OCI-M2 (cell line): Measurements from ENCODE around the gene NAV2.

Experiments
- DNase-seq: peaks from one replicate; lab custom pipeline; 2025; ENCODE audit not compliant: unreplicated experiment; lab: John Stamatoyannopoulos, UW

The NAV2 gene

GRCh38 chr11:19714387-19715363, 2.0 kb downstream of the NAV2 start:
- no peak for DNase-seq

GRCh38 chr11:19715373-19715772, 2.7 kb downstream of the NAV2 start:
- no peak for DNase-seq

- no peak for DNase-seq
Observed at GRCh38 chr11:19718051-19718450, 5.4 kb downstream of the NAV2 start.

- DNase-seq: no peak
Observed at GRCh38 chr11:19718951-19719350, 6.3 kb downstream of the NAV2 start.

- no peak for DNase-seq
Observed at GRCh38 chr11:19719960-19720359, 7.3 kb downstream of the NAV2 start.

GRCh38 chr11:19721176-19721575, 8.5 kb downstream of the NAV2 start:
- no peak for DNase-seq

GRCh38 chr11:19722702-19723101, 10.1 kb downstream of the NAV2 start:
- no peak for DNase-seq

- DNase-seq: no peak
Observed at GRCh38 chr11:19723572-19724342, 11.1 kb downstream of the NAV2 start.

GRCh38 chr11:19724765-19725164, 12.1 kb downstream of the NAV2 start:
- no peak for DNase-seq

GRCh38 chr11:19725379-19726079, 12.9 kb downstream of the NAV2 start:
- no peak for DNase-seq

GRCh38 chr11:19727246-19727645, 14.6 kb downstream of the NAV2 start:
- DNase-seq: no peak

GRCh38 chr11:19728436-19728835, 15.8 kb downstream of the NAV2 start:
- DNase-seq: no peak

GRCh38 chr11:19729141-19729540, 16.5 kb downstream of the NAV2 start:
- no peak for DNase-seq

GRCh38 chr11:19730373-19730772, 17.7 kb downstream of the NAV2 start:
- no peak for DNase-seq

GRCh38 chr11:19734171-19734570, 21.5 kb downstream of the NAV2 start:
- no peak for DNase-seq

GRCh38 chr11:19735157-19735908, 22.7 kb downstream of the NAV2 start:
- no peak for DNase-seq

GRCh38 chr11:19735909-19736498, 23.4 kb downstream of the NAV2 start:
- no peak for DNase-seq

GRCh38 chr11:19736831-19737230, 24.2 kb downstream of the NAV2 start:
- no peak for DNase-seq

- DNase-seq: no peak
Observed at GRCh38 chr11:19737575-19737974, 24.9 kb downstream of the NAV2 start.

GRCh38 chr11:19738124-19738523, 25.5 kb downstream of the NAV2 start:
- DNase-seq: no peak
